Stromal cell of bone marrow (primary cell): Measurements from ENCODE around the gene SLC9A4.
A peak's percentile ranks its signal among the peaks of the same experiment; 100 is the strongest.

ENCODE experiments used
- DNase-seq: peaks from one replicate; pipeline ENCODE4 v3.0.0-alpha.2; 2012; ENCODE audit warnings: low read depth

The SLC9A4 gene

DNA sequence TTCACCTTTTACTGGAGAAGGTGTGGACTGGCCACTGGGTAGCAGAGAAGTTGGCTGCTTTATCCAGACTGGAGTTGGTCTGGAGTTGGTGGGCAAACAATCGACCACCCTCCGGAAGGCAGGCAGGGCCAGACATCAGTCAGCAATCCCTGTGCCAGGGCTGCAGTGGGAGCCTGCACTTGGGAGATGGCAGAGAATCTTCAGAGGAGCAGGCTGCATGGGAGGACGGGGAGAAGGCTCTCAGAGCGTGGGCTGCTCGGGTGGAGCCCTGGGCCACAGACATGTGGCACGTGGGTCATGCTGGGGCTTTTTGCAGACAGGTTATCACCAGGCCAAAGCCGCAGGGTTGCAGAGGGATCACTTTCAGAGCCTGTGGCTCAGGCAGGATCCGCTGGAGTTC is 29.6 kb downstream of the SLC9A4 start:
- no peak for DNase-seq

DNA sequence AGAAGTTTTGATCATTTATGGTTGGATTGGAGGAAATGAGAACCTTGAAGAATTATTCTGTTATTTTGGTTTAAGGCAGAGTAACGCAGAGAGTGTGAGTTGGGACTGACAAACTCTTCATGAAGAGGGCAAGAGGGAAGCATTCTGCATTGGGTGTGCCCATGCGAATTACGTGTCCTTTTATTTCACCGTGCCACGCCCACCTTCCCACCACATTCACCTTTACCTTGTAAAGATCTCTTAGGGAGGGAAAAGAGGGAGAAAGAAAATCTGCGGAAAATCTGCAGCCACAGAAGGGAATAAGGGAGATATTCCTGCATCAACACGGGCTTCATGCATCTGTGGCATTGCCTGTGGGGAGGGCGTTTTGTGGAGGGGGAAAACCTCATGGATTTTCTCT is 31.8 kb downstream of the SLC9A4 start:
- DNase-seq: no peak

DNA sequence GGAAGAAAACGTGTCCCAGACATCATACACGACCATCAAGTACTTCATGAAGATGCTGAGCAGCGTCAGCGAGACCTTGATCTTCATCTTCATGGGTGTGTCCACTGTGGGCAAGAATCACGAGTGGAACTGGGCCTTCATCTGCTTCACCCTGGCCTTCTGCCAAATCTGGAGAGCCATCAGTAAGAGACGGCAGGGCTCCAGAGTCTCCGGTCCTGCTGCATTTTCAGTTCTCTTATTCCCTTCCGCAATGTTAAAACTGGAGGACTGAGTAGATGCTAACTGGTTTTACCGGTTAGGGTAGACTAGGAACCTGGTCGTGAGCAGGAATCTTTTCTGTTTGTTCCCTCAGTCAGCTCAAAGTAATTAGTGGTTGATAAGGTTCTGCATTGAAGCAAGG is 32.3 kb downstream of the SLC9A4 start:
- no peak for DNase-seq

GRCh38 chr2:102506743-102507142 is 33.7 kb downstream of the SLC9A4 start:
- DNase-seq: no peak

GRCh38 chr2:102508863-102509262 is 35.8 kb downstream of the SLC9A4 start:
- no peak for DNase-seq

DNA sequence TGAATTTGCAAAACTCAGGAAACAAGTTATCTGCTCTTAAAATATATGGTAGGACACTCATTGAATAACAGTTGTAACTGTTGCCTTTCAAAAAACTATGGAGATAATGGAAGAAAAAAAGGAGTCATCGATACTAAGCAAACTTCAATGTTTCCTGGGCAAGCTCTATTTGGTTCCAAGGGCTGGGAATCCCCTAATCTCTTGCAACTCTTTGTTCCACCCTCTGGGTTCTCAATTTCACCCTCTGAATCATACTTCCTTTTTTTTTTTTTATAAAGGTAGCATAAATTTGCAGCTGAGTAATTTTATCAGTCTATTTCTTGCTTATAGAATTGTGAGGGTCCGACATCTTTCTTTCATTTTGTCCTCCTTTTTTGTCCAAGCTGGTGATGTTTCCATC is 36.7 kb downstream of the SLC9A4 start:
- DNase-seq: no peak

- DNase-seq: no peak
Measured at GRCh38 chr2:102510791-102511575, 38.0 kb downstream of the SLC9A4 start.

DNA sequence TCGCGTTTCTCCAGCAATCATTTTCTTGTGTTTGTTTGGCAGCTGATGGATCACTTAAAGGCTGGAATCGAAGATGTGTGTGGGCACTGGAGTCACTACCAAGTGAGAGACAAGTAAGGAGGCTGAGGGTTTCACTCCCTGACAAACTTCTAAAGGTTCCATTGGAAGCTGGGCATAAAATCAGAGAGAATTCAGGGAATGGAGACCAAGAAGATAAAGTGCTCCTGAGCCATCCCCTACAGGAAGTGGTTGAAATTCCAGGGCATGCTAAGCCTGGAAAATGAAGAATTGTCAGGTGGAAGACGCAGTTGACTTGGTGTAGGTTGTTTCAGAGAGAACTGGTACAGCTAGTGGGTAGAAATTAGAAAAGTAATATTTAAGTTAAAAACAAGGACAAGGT is 39.1 kb downstream of the SLC9A4 start:
- DNase-seq: no peak

GRCh38 chr2:102513355-102513939 is 40.4 kb downstream of the SLC9A4 start:
- no peak for DNase-seq

DNA sequence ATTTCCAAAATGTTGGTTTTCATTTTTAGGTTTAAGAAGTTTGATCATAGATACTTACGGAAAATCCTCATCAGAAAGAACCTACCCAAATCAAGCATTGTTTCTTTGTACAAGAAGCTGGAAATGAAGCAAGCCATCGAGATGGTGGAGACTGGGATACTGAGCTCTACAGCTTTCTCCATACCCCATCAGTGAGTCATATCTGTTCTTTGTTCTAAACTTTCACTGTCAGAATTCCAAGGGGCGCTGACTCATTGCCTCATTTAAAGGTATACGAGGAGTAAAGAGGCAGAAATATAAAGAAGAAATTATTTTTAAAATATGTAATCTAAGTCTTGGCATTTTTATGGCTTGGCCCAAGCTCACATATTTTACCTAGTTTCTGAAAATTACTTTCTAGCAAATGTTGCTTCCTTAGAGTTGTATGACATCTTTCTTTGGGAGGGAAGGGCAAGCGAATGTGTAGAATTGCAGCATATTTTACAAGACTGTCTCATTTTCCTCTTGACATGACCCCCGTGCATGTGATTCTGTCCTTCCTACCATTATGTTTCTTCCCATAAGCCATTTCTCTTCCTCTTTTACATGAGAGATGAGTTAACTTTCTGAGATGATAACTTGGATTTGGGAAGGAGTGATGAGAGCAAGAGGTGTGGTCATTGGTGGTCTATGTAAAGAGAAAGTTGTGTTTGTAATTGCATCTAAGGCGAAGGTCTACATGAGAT is 41.2 kb downstream of the SLC9A4 start:
- DNase-seq: peak; percentile 87

- no peak for DNase-seq
Measured at GRCh38 chr2:102515851-102516250, 42.8 kb downstream of the SLC9A4 start.

GRCh38 chr2:102518170-102518569 is 45.1 kb downstream of the SLC9A4 start:
- no peak for DNase-seq

- DNase-seq: no peak
Measured at GRCh38 chr2:102520009-102520408, 47.0 kb downstream of the SLC9A4 start.

- no peak for DNase-seq
Measured at GRCh38 chr2:102520801-102521200, 47.8 kb downstream of the SLC9A4 start.

- no peak for DNase-seq
Measured at GRCh38 chr2:102522162-102522561, 49.1 kb downstream of the SLC9A4 start.

DNA sequence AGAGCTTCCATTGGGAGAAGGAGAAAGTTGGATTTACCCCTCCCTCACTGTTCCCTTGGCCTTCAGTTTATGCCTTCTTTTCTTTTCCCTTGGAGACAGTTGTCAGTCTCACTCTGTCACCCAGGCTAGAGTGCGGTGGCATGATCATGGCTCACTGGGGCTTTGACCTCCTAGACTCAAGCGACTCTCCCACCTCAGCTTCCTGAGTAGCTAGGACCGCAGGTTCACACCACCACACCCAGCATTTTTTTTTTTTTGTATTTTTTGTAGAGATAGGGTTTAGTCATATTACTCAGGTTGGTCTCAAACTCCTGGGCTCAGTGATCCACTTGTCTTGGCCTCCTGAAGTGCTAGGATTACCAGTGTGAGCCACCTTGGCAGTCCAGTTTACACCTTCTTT is 49.9 kb downstream of the SLC9A4 start:
- DNase-seq: no peak

- no peak for DNase-seq
Measured at GRCh38 chr2:102523651-102524050, 50.6 kb downstream of the SLC9A4 start.

DNA sequence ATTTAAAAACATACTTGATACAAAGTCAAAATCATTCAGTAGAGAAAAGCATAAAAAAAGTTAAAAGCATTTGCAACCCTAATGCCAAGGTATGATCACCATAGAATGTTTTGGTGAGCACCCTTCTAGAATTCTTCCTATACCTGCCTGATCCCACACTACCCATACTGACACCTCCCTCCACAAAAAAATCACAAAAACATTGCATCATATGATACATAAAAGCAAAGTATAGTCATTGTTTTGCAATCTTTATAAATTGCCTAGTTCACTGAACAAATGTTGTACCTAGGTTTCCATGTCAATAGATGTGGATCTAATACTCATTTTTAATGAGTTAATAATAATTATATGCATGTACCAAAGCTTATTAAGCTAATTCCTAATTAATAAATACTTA is 54.1 kb downstream of the SLC9A4 start:
- no peak for DNase-seq

DNA sequence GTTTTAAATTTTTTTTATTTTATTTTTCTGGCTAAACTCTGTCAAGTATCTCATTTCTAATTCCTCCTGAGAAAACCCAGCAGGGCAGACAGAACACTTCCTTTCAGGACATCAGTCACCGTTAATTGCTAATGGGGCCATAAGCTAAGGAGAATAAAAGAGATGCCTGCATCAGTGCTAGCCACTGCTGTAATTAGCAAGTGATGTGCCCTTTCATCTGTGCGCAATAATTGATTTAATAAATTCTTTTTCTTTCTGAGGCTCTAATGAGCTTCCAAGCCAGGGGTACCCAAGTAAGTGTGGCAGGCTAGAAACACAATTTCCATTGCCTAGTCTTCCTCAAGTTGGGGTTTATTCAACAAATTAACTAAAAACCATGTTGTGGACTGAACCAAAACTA is 65.5 kb downstream of the SLC9A4 start:
- no peak for DNase-seq

GRCh38 chr2:102540882-102541281 is 67.9 kb downstream of the SLC9A4 start:
- no peak for DNase-seq

DNA sequence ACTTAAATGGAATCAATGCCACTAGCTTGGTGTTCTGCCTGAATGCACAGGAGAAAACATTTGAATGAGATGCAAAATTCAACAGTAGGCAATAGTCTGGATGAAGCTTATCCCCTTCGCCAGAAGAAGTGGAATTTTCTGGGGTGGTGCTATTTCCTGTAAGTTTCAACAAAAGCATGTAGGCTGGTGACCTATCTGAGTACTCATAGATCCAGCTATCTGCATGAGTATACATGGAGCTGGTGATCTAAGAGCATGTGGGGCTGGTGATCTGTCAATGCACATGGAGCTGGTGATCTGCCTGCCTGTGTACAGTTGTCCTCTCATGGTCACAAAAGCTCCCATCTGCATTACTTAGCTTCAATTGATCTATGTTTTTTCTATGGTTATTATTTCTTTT is 71.2 kb downstream of the SLC9A4 start:
- no peak for DNase-seq

- no peak for DNase-seq
Measured at GRCh38 chr2:102547462-102547861, 74.4 kb downstream of the SLC9A4 start.

GRCh38 chr2:102549027-102549426 is 76.0 kb downstream of the SLC9A4 start:
- DNase-seq: no peak
